Activated CD4-positive, alpha-beta T cell treated with anti-CD3 and anti-CD28 coated beads, Interleukin-2, amount 50 U/mL, for 4 hours (primary cell): ENCODE results near the gene NUMBL.
A peak's percentile ranks its signal among the peaks of the same experiment; 100 is the strongest.
"Not testable (repeated sequence)": the region's sequence is repeated elsewhere in the genome, so short reads cannot be mapped to it uniquely, and the experiment has no call there.

ENCODE experiments used
- DNase-seq, 2 experiments: peaks; one replicate each; pipeline ENCODE4 v3.0.0-alpha.2; 2020

Gene NUMBL

DNA sequence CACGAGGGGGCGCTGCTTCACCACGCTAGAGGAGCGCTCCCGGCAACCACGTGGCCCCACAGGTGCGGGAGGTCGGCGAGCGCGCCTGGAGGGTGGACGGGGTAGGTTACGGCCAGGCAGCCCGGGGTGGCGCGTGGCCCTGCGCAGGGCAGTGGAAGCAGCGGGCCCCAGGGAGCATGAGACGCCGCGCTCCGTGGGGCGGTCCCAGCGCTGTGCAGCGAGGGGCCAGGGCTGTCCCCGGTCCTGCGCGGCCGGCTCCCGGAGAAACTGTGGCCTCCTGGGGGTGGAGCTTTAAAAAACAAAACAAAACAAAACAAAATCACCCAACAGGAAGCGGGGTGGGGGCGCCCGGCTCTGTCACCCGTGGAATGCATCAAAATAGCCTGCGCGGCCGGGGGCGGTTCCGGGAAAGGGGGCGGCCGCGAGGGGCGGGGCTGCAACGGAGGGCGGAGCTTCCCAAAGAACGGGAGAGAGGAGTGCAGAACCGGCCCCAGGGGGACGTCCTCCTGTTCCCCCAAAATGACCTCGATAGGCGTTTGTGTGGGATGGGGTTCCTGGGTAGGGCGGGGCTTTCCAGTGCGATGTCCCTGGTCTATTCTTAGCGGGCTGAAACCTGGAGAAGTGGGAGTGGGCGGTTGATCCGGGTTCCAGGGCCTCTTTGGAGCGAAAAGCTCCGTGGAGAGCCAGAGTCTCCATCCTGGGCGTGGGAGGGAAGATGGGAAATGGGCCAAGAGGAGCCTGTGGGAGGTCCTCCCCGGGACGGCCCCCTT lies 27.3 kb downstream of the NUMBL start:
- peak; percentile 90 to 92 for DNase-seq

DNA sequence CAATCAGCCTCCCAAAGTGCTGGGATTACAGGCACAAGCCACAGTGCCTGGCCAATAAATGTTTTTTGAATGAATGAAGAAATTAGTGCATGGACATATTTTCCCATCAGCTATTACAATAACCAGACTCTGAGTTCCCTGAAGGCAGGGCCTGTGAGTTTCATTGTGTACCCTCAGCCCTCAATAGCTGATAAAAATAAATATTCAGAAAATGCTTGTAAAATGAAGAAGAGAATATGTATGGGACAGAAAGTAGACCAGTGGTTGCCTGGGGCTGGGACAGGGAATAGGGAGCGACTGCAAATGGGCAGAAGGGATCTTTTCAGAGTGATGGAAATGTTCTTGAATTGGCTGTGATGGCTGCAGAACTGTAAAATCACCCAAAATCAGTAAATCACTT lies 28.8 kb downstream of the NUMBL start:
- DNase-seq, result no peak

DNA sequence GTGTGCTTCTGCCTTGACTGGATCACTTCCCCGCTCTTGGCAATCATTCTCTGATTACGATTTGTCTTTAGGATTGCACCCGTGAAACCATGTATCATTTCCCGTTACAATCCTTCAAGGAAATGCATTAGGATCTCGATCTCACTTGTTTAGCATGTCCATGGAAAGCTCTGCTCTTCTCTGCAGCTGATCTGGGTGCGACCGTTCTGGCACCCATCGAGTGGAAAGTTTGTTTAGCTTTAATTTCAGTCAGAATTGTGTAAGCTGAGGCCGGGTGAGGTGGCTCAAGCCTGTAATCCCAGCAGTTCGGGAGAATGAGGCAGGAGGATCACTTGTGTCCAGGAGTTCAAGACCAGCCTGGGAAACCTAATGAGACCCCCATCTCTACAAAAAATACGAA lies 30.9 kb downstream of the NUMBL start:
- DNase-seq, result no peak

DNA sequence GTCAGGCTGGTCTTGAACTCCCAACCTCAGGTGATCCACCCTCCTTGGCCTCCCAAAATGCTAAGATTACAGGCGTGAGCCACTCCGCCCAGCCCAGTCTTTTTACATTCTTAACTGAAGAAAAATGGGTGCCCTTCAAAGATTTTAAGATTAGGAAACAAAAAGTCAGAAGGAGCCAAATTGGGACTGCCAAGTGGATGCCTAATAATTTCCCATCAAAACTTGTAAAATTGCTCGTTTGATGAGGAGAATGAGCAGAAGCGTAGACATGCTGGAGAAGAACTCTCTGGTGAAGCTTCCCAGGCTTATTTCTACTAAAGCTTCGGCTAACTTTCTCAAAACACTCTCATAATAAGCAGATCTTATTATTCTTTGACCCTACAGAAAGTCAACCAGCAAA lies 31.3 kb downstream of the NUMBL start:
- DNase-seq, result no peak

DNA sequence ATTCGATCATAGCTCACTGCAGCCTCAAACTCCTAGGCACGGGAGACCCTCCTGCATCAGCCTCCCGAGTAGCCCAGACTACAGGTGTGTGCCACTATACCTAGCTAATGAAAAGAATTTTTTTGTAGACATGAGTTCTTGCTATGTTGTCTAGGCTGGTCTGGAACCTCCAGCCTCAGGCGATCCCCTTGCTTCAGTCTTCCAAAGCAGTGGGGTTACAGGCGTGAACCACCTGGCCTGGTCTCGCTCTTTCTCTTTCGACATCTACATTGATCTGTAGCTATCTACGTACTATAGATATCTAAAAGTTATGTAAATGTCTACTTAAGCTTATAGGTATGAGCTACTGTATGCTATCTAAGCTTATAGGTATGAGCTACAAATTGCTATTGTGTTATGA lies 32.4 kb downstream of the NUMBL start:
- no peak for DNase-seq

DNA sequence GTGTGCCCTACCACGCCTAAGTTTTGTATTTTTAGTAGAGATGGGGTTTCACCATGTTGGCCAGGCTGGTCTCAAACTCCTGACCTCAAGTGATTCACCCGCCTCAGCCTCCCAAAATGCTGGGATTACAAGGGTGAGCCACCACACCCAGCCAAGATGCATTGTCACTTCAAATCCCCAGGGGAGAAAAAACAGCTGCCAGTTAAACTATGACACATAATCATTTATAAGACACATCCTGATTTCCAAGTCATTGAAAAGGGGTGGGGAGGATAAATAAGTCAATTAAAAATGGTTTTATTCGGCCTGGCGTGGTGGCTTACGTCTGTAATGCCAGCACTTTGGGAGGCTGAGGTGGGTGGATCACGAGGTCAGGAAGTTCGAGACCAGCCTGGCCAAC lies 34.8 kb downstream of the NUMBL start:
- not testable (repeated sequence) for DNase-seq

DNA sequence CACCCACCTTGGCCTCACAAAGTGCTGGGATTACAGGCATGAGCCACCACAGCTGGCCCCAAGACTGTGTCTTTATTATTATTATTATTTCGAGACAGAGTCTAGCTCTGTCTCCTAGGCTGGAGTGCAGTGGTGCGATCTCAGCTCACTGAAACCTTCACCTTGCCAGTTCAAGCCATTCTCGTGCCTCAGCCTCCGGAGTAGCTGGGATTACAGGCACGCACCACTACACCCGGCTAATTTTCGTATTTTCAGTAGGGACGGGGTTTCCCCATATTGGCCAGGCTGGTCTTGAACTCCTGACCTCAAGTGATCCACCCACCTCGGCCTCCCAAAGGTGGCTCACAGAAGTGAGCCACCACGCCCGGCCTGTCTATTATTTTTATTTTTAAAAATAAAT lies 38.1 kb downstream of the NUMBL start:
- DNase-seq, result not testable (repeated sequence)

DNA sequence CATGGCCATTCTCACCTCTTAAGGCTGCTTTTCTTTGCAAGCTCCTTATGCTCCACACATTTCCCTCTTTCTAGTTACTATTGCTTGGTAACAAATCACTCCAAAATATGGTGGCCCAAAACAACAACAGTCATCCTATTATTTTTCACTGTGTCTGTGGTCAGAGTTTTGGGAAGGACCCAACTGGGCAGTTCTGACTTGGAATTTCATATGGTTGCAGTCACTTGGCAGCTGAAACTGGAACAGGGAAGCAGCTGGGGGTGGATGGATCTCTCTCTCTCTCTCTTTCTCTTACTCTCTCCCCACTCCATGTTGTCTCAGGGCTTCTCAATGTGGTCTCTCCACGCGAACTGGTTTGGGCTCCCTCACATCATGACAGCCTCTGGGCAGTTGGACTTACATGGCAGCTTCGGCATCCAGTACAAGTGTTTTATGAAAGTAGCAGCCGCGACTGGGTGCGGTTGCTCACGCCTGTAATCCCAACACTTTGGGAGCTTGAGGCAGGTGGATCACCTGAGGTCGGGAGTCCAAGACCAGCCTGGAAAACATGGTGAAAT lies 39.6 kb downstream of the NUMBL start:
- no peak for DNase-seq

DNA sequence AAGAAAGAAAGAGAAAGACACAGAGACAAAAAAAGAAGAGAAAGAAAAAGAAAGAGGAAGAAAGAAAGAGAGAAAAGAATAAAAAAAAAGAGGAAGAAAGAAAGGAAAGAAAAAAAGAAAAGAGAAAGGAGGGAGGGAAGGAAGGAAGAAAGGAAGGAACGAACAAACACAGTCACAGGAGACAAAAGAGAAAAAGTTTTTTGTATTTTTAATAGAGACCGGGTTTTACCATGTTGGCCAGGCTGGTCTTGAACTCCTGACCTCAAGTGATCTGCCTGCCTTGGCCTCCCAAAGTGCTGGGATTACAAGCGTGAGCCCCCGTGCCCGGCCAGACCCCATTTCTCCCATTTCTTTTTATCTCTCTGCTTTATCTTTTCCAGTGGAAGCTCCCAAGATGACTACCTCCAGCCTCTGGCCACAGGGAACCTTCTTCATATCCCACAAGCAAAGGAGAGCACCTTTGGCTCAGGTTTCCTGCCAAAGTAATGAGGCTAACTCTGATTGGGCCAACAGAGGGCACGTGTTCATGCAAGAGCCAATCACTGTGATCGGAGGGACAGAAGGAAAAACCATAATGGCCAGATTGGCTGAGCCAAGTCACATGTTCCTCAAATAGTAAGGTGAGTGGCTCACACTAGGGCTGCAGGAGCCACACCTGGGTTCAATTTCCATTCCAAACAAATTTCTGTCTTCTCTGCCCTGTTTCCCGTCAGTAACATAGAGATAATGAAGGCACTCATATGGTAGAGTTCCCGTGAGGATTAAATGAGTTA lies 40.4 kb downstream of the NUMBL start:
- DNase-seq, result not testable (repeated sequence)

DNA sequence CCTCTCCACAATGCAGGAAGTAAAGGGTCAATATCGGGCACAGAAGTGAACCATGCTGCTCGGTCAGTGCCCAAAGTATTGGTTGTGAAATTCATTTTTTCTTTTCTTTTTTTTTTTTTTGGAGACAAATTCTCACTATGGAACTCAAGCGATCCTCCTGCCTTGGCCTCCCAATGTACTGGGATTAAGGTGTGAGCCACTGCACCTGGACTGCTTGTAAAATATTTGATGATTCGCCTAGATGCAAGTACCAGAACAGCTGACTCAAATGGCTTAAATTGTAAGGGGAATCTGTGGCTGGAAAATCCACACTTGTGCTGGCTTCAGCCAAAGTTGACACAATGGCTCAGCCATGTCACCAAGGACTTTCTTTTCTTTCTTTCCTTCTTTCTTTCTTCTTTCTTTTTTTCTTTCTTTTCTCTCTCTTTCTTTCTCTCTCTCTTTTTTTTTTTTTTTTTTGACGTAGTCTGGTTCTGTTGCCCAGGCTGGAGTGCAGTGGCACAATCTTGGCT lies 43.7 kb downstream of the NUMBL start:
- no peak for DNase-seq

DNA sequence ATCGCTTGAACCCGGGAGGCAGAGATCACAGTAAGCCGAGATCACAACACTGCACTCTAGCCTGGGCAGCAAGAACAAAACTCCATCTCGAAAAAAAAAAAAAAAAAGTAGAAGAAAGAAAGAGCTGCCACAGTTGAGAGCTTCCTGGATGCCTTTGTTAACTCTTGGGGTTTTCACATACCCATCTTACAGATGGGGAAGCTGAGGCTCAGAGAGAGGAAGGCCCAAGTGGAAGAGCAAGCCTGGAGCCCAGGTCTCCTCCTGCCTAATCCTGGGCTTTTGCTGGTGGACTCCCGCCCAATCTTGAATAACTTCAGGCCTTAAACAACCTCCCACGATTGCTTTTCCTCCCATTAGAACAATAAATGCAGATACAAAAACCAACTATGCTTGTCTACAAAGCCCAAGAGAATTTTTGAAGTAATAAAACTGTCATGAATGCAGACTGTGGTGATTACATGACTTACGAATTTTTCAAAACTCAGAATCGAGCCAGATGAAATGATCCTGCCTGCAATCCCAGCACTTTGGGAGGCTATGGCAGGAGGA lies 47.6 kb downstream of the NUMBL start:
- DNase-seq, result no peak

DNA sequence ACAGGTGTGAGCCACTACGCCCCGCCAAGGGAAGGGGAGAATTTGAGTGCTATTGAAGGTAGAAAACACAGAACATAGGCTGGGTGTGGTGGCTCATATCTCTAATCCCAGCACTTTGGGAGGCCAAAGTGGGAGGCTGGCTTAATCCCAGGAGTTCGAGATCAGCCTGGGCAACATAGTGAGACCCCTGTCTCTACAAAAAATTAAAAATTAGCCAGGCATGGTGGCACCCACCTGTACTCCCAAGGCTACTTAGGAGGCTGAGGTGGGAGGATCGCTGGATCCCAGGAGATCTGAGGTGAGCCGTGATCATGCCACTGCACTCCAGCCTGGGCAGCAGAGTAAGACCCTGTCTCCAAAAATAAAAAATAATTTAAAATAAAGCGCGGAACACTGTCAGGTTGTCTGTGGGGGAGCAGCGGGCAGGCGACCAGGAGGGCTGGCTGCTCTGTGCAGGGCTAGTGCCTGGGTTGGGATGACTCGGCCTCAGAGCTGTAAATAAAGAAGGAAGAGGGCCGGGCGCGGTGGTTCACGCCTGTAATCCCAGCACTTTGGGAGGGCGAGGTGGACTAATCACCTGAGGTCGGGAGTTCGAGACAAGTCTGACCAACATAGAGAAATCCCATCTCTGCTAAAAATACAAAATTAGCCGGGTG lies 48.3 kb downstream of the NUMBL start:
- no peak for DNase-seq

DNA sequence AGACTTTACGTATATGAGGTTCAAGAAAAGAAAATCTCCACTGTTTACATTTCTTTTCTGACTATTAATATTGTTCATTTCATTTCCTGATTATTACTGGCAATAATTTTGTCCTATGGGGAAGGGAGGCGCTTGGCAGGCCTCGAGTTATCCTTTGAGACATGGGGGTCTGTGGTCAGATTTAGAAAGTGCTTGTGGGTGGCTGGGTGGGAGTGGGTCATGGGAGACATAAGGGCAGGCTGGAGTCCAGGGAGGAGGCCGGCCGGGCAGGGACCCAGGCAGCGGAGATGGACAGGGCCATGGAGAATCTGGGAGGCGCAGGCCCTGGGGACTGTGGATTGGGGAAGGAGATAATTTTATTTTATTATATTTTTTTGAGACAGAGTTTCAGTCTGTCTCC lies 49.2 kb downstream of the NUMBL start:
- DNase-seq, result no peak

DNA sequence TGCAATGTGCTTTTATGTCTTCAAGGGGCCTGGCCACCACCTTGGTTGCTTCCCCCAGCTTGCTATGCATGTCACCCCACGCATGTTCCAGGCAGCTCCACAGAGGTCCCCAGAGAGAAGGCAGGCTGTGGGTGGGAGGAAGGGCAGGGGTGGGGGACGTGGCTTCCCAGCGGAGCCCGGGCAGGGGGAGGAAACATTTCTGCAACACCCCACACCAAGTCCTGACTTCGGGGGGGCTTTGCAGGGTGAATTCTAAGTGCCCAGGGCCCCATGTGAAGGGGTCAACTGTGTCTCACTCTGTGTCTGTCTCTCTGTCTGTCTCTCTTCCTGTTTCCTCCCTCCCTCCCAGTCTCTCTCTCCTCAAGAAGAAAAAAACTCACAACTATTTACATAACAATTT lies 49.7 kb downstream of the NUMBL start:
- DNase-seq, result no peak

DNA sequence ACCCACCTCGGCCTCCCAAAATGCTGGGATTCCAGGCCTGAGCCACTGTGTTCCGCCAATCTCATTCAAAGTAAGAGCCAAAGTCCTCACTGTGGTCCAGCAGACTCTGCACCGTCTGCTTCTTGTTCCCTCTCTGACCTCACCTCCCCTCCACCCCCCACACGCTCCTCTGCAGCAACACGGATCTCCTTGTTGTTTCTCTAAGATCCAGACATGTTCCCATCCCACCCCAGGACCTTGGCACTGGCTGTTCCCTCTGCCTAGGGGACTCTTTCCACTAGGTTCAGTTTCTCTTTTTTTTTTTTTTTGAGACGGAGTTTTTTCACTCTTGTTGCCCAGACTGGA lies 50.8 kb downstream of the NUMBL start:
- DNase-seq, result no peak

DNA sequence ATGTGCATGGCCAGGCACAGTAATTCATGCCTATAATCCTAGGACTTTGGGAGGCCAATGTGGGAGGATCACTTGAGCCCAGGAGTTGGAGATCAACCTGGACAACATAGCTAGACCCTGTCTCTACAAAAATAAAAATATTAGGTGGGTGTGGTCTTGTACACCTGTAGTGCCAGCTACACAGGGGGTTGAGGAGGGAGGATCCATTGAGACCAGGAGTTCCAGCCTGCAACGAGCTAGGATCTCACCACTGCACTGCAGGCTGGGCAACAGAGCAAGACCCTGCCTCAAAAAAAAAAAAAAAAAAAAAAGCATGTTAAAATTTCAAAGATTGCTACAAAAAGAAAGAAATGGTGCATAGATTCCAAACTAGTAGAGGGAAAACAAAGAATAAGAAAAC lies 52.1 kb downstream of the NUMBL start:
- DNase-seq, result no peak

DNA sequence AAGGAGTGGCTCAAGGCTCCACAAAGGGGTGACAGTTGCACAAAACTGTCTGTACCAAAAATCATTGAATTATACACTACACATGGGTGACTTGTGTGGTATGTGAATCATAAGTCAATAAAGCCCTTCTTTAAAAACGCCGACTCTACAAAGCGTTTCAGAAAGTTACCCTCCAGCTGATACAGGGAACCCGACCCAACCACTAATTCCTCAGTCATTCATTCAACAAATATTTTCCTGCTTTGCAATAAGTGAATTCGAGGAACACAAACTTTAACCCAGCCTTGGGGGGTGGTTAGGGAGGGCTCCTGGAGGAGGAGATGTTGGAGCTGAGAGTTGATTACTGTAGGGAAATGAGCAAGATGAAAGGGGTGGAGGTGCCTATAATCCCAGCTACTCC lies 57.2 kb downstream of the NUMBL start:
- DNase-seq, result no peak

DNA sequence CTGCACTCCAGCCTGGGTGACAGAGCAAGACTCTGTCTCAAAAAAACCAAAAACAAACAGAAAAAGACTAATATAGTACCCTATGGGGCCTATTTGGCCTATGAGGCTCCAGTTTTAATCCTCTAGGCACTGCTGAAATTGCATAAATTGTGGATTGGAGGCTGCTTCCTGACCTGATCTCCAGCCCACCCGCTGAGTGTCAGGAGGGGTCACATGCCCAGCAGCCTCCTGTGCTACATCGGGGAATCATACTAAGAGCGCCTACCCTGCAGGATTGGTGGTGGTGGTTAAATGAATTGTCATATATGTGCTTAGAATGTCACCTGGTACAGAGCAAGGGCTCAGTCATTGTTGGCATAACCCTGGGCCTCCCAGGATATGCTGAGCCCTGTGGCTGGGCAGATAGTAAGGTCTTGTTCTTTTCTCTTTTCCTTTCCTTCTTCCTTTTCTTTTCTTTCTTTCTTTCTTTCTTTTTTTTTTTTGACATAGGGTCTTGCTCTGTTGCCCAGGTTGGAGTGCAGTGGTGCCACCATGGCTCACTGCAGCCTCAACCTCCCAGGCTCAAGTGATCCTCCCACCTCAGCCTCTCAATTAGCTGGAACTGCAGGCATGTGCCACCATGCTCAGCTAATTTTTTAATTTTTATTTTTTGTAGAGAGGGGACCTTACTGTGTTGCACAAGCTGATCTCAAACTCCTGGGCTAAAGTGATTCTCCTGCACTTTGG lies 58.0 kb downstream of the NUMBL start:
- DNase-seq, result no peak

DNA sequence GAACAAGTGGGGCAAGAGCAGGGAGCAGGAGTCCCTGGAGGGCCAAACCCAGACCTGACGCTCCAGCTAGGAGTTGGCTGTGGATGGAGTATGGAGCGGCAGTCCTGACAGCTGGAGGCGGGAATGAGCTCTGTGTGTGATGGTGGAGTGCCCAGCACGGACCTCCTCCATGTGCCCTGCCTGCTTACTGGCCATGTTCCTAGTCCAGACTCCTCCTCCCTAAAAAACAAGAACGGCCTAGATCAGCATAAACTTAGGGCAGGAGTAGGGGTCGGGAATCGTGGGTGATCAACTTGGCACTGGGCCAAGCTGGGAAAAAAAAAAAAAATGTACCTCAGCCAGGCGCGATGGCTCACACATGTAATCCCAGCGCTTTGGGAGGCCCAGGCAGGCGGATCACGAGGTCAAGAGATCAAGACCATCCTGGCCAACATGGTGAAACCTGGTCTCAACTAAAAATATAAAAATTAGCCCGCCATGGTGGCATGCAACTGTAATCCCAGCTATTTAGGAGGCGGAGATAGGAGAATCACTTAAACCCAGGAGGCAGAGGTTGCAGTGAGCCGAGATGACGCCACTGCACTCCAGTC lies 59.8 kb downstream of the NUMBL start:
- no peak for DNase-seq

DNA sequence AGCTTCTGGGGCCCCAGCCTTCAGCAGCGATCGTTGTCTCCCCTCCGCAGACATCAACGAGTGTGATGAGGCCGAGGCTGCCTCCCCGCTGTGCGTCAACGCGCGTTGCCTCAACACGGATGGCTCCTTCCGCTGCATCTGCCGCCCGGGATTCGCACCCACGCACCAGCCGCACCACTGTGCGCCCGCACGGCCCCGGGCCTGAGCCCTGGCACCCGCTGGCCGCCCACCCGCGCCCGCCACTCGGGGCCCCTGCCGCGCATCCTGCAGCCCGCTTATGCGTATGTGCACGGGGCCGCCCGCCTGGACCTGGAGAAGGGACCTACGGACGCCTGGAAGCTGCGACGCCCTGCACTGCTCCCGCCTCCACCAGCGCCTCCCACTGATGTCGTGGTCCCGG lies 61.1 kb downstream of the NUMBL start:
- DNase-seq, result no peak

DNA sequence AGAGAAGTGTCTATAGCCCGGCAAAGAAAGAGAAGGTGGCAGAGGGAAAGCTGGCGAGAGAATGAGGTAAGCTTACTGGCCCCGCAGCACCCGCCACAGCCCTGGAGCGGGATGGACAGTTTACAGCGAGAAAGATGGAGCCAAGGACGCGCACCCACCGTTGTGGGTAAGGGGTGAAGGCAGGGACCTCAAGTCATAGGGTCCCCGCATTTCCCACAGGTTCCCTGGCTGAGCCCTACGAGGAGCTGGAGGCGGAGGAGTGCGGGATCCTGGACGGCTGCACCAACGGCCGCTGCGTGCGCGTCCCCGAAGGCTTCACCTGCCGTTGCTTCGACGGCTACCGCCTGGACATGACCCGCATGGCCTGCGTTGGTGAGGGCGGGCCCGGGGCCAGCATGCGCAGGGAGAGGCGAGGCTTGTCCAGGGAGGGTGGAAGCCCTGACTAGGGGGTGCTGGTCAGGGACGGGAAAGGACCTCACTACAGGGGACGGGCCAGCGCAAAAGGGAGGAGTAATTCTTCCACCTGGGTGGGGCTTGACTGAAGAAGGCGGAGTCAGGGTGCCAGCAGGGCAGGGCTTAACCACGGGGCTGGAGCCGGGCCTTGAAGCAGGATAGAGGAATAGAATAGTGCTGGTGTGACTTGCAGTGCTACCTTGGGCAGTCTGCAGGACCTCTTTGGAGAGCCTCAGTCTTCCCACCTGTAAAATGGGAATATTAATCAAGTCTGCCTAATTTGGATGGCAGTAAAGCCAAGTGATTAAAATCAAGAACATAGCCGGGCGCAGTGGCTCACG lies 62.8 kb downstream of the NUMBL start:
- DNase-seq, result no peak
